GM19043 (cell line): ENCODE results near the gene KPNA3.
"Not testable (repeated sequence)": the region's sequence is repeated elsewhere in the genome, so short reads cannot be mapped to it uniquely, and the experiment has no call there.

ENCODE experiments used
- ATAC-seq: cut with Tn5 transposase; IDR thresholded peaks from one replicate; pipeline ENCODE4 v1.9.1; 2021; ENCODE audit warnings: low read depth; ENCODE audit not compliant: unreplicated experiment

Gene KPNA3, protein sequence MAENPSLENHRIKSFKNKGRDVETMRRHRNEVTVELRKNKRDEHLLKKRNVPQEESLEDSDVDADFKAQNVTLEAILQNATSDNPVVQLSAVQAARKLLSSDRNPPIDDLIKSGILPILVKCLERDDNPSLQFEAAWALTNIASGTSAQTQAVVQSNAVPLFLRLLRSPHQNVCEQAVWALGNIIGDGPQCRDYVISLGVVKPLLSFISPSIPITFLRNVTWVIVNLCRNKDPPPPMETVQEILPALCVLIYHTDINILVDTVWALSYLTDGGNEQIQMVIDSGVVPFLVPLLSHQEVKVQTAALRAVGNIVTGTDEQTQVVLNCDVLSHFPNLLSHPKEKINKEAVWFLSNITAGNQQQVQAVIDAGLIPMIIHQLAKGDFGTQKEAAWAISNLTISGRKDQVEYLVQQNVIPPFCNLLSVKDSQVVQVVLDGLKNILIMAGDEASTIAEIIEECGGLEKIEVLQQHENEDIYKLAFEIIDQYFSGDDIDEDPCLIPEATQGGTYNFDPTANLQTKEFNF

DNA sequence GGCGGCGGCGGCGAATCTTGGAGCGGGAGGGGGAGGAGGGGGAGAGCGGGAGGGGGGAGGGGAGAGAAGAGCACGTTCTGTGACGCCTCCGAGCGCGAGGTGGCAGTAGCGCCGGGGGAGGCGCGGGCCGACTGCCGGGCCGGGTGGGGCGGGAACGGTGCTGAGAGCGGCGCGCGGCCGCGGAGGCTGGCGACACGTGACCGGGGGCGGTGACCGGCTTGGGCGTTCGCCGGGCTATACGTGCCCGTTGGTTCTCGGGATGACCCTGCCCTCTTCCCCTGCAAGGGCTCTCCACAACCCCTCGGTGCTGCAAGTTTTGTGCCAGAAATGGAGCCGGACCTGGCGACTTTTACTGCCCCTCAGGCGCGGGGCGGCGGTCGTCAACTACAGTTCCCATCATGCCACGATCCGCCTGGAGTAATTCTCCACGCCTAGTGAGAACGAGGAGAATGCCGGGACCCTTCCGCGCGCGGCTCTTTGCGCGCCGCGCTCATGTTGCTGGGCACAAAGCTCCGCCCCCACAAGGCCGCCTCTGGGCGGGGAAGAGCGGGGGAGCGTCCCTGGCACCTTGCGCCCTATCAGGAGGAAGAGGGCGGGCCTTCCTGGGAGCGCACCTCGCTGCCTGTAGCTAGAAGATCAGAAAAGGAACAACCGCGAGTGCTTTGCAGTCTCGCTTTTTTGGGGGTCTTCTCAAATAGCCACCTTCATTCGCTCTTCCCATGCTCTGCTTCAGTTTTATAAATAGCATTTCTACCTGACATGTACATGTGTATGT is at the start of gene KPNA3:
TSS of gene KPNA3 (minus strand) at position 133 of the 775 bp plus-strand sequence. CDS start 176 bp downstream, outside the sequence.
- peak; percentile 88 for ATAC-seq

DNA sequence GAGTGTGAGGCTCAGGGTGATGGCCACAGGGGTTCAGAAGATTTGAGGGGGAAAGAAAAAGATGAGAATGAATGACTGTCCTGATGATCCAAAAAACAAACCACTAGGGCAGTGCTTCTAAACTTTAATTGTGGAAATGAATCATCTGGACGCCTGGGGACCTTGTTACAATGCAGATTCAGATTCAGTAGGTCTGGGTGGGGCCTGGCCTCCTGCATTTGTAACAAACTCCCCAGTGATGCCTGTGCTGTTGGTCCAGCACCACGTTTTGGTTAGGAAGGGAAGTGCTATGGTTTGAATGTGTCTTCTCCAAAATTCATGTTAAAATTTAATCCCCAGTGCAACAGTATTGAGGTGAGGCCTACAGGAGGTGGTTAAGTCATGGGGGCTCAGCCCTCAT is 49.5 kb upstream of the KPNA3 start:
- no peak for ATAC-seq

- ATAC-seq = no peak
Measured at GRCh38 chr13:49840675-49841074, 48.2 kb upstream of the KPNA3 start.

- no peak for ATAC-seq
Measured at GRCh38 chr13:49840266-49840665, 47.8 kb upstream of the KPNA3 start.

DNA sequence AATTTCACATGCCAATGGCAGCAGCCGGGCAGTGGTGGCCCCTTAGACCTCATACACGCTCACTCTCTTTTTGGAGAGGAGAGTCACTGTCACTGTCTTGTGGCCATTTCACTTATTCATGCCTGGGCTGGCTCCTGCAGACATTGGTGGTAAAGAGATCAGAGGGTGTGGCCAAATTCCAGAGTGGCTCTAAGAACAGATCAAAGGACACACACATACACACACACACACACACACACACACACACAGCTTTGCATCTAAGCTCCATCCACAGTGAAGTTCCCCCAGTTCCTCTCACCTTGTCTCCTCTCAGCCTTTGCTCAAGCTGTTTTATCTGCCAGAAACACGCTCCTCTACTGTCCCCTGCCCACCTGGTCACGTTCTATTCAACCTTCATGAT is 46.5 kb upstream of the KPNA3 start:
- no peak for ATAC-seq

DNA sequence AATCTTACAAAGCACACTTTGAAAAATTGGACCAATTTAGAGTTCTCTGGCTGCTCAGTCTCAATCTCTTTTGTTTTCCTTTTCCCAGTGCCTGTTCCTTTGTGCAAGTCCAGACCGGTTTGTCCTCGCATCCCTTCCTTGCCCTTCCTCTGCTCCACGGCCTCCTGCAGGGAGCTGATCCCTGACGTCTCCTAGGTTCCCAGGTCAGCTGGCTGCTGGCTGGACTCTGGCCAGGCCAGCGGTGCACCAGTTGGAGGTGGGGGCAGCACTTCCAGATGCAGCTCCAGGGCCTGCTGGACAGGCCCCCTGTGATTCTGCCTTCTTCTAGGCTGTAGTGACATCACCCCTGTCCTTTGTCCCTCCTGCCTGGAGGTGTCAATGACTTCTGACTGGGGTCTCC is 44.0 kb upstream of the KPNA3 start:
- no peak for ATAC-seq

GRCh38 chr13:49833402-49833801 is 40.9 kb upstream of the KPNA3 start:
- no peak for ATAC-seq

- ATAC-seq = no peak
Measured at GRCh38 chr13:49831455-49831854, 39.0 kb upstream of the KPNA3 start.

DNA sequence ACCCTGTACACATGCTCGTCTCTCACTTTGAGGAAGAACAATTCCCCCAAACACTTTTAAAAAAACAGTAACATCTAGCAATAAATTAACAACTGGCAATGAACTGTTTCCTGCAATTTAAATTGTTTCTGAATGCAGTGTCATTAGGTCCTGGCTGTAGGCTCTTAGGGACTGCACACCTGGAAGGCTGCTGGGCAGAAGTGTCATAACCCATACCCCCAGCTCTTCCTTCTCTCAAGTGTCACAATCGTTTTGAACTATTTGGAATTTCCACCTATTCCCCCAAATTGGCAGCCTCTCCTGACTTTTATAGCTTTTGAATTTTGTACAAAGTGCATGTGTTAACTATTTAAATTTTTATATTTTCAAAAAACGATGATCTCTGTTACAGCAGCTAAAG is 38.2 kb upstream of the KPNA3 start:
- ATAC-seq = no peak

GRCh38 chr13:49829715-49830114 is 37.2 kb upstream of the KPNA3 start:
- no peak for ATAC-seq

DNA sequence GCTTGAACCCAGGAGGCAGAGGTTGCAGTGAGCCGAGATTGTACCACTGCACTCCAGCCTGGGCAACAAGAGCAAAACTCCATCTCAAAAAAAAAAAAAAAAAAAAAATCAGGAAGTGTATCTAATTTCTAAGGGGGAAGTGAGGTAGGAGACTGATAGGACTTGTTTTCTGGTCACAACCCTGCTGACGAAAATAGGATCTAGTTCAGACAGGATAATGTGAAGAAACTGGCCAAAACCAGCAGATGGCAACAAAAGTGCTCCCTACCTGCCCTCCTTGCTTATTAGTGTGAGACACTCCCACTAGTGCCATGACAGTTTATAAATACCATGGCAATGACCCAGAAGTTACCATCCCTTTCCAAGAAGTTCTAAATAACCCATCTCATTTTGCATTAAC is 36.0 kb upstream of the KPNA3 start:
- ATAC-seq = no peak

DNA sequence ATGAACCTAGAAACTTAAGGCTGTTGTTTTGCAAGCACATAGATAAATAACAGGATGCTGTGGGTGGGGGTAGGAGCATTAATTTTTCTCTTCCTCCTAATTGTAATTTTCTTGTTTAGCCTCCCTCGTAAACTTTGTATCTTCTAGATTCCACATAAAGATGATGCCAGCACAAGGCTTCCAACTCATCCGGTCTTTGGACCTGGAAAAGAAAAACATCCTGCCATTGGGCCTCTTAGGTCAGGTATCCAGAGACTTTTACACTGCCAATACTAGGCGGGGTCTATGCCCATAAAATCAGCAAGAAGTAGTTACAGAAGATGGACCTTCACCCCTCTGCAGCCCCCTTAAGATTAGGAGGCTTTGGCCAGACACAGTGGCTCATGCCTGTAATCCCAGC is 35.4 kb upstream of the KPNA3 start:
- no peak for ATAC-seq

- no peak for ATAC-seq
Measured at GRCh38 chr13:49827336-49827735, 34.9 kb upstream of the KPNA3 start.

DNA sequence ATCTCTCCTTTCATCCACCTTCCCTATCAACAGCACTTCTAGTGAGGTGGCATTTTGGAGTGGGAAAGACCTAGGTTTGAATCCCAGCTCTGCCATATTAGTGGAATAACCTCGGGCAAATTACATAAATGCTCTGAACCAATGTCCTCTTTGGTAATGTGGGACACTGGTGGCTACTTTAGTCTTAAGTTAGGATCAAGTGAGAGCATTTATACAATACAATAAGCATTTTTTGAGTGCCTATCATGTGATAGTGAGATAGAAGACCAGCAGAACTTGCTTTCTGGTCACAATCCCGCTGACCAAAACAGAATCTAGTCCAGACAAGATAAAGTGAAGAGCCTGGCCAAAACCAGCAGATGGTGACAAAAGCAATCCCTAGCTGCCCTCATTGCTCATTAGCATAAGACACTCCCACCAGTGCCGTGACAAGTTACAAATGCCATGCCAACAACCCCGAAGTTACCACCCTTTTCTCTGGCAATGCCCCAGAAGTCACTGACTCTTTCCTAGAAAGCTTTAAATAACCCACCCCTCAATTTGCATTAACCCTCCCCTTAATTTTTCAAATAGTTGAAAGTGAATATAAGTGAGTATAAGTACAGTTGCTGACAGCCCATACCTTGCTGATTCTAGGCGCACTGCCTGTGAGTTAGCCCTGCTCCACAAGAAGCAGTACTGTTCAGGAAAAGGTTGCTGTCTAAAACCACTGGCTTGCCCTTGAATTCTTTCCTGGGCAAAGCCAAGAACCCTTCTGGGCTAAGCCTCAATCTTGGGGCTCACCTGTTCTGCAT is 28.9 kb upstream of the KPNA3 start:
- no peak for ATAC-seq

GRCh38 chr13:49820591-49821215 is 28.2 kb upstream of the KPNA3 start:
- no peak for ATAC-seq

DNA sequence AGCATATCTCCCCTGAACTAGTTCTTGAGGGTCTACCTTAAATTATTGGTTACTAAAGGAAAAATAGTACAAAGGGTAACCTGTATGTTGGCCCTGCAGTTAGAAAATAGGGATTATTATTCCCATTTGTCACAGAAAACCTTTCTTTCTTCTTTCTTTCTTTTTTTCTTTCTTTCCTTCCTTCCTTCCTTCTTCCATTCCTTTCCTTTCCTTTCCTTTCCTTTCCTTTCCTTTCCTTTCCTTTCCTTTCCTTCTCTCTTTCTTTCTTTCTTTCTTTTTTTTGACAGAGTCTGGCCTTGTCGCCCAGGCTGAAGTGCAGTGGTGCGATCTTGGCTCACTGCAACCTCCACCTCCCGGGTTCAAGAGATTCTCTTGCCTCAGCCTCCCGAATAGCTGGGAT is 23.6 kb upstream of the KPNA3 start:
- not testable (repeated sequence) for ATAC-seq

GRCh38 chr13:49814551-49815270 is 22.2 kb upstream of the KPNA3 start:
- no peak for ATAC-seq

- ATAC-seq = no peak
Measured at GRCh38 chr13:49812812-49813211, 20.3 kb upstream of the KPNA3 start.

- no peak for ATAC-seq
Measured at GRCh38 chr13:49811527-49811908, 19.0 kb upstream of the KPNA3 start.
